Heart left ventricle (tissue), 13 donors: ENCODE measurements around the gene SHISA5.

ENCODE experiments used
- POLR2A ChIP-seq, 2 donors: fragments of 450-650 bp; IDR thresholded peaks; one replicate each; pipeline ENCODE4 v1.6.1; 2017; ENCODE audit warnings: antibody characterized with exemption in 2 of 2, mild to moderate bottlenecking in 2 of 2, moderate library complexity in 2 of 2
- TF ChIP-seq, protein P1 (sequence below), 12 donors: fragments of 200-600 bp; sonication (generic) in 4 of 12; IDR thresholded peaks; one replicate each; pipeline versions ENCODE4 v1.5.0 to v1.8.0; 2018 to 2022; ENCODE audit warnings: antibody characterized with exemption in 12 of 12, mild to moderate bottlenecking in 5 of 12
- donor health status: ischemic (EF 13 %, LVEDD 7.1; RV severe dilation, severe dysfunction).
- donor health status: DM: no; HTN: yes; CAD: no.
- donor health status: DM: no; HTN: no; CAD: no.
- donor health status: ischemic (EF 25% LVEDD 6.9; RV normal size, moderate dysfunction).
- donor health status: ischemic (EF 25% LVEDD 5.7; RV mildly dilated, moderate dysfunction).
- donor health status: ischemic (EF 35%, LVEDD 5.7; RV mildly dilated, moderate dysfunction).
- donor health status: nonischemic (EF 11% LVEDD 7.7; RV severe dilation, severe dysfunction).
- donor health status: DM: yes; HTN: yes; CAD: no.
- donor health status: PGD.
- donor health status: ischemic (EF 29% LVEDD 5.4; RV normal size, mild dysfunction).
- donor health status: nonischemic (EF 23%, LVEDD 6.1; RV moderate dilation, normal function).

DNA sequence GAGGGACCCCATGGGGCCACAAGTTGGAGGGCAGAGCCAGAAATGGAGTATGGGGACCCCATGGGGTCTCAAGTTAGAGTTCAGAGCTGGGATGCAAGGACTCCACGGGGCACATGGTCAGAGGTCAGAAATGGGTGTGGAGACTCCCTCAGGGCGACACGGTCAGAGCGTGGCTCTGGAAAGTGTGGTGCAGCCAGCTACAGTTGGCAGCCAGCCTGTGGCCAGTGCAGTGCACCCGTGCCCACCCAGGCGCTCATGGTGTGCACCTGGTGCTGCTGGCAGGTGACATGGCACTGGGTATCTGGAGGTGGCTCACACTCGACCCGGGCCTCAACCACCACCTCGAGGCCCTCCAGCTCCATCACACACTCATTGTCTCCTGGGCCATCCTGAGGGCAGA, 85.3 kb downstream of the SHISA5 start:
- TF ChIP-seq, protein P1, sequence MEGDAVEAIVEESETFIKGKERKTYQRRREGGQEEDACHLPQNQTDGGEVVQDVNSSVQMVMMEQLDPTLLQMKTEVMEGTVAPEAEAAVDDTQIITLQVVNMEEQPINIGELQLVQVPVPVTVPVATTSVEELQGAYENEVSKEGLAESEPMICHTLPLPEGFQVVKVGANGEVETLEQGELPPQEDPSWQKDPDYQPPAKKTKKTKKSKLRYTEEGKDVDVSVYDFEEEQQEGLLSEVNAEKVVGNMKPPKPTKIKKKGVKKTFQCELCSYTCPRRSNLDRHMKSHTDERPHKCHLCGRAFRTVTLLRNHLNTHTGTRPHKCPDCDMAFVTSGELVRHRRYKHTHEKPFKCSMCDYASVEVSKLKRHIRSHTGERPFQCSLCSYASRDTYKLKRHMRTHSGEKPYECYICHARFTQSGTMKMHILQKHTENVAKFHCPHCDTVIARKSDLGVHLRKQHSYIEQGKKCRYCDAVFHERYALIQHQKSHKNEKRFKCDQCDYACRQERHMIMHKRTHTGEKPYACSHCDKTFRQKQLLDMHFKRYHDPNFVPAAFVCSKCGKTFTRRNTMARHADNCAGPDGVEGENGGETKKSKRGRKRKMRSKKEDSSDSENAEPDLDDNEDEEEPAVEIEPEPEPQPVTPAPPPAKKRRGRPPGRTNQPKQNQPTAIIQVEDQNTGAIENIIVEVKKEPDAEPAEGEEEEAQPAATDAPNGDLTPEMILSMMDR (IDR thresholded peaks at IDR 0.05) = no peak
- TF ChIP-seq POLR2A (IDR thresholded peaks at IDR 0.05) = no peak
